HCT116 (cell line): Measurements from ENCODE around the gene NAV3. TPM values are rescaled to one million over a fixed set of nuclear protein-coding genes. Genes with fewer than 3 reads are reported as not detected.
A peak's percentile ranks its signal among the peaks of the same experiment; 100 is the strongest.

Experiments used
- ATAC-seq: fragments of 200-7000 bp; cut with Tn5 transposase; 2 replicates; pipeline ENCODE4 v1.9.1; 2020; ENCODE audit warnings: mild to moderate bottlenecking, moderate library complexity
- BruUV-seq: library from RNA; stranded (reverse); fragments of 400-500 nt; replicated peaks from 2 replicates; lab custom pipeline; 2021; lab: Mats Ljungman, UMichigan
- CTCF ChIA-PET: fragments of 300-600 bp; sonication (Branson Sonifier 250); formaldehyde crosslinking; loops from one replicate; lab custom pipeline; 2021; ENCODE audit warnings: antibody characterized with exemption; lab: Charles Lee
- POLR2A ChIA-PET: fragments of 300-600, 350-600 bp; sonication (Branson Sonifier 250); formaldehyde crosslinking; loops from one replicate; lab custom pipeline; 2021; ENCODE audit warnings: antibody characterized with exemption; lab: Charles Lee
- RAD21 ChIA-PET, 2 experiments: fragments of 300-600 bp; sonication (Branson Sonifier 250); formaldehyde crosslinking; loops; one replicate each; lab custom pipeline; 2023; ENCODE audit warnings: low total read pairs in 2 of 2; ENCODE audit not compliant: uncharacterized antibody in 2 of 2, unreplicated experiment in 2 of 2, low non-redundant PET in 1 of 2; lab: Charles Lee
- DNase-seq: peaks from one replicate; pipeline ENCODE4 v3.0.0-alpha.2; 2010; ENCODE audit warnings: low read depth, low spot score
- H2AFZ ChIP-seq: fragments of 200-600 bp; shearing (Covaris generic), sonication (generic); 2 replicates; pipeline ENCODE4 v1.6.1; 2017; ENCODE audit warnings: low read depth, mixed run types, mixed read lengths, antibody characterized with exemption, low read length; ENCODE audit not compliant: poor library complexity, severe bottlenecking
- H3K27ac ChIP-seq: 2 replicates; pipeline ENCODE4 v1.5.1; 2012; ENCODE audit warnings: low read depth, low read length
- H3K27me3 ChIP-seq: fragments of 200-600 bp; sonication (generic); 2 replicates; pipeline ENCODE4 v1.6.1; 2016; ENCODE audit warnings: mixed run types, low read length, mixed read lengths; ENCODE audit not compliant: insufficient read depth
- H3K36me3 ChIP-seq, 2 experiments: fragments of 200-500 bp in 1 of 2; fragments of 200-600 bp in 1 of 2; sonication (Bioruptor generic) in 1 of 2; sonication (generic) in 1 of 2; 2 replicates each; pipeline versions ENCODE4 v1.5.1 to v1.6.1; 2014 to 2016; ENCODE audit warnings: low read length in 2 of 2, inconsistent platforms in 1 of 2, mixed read lengths in 1 of 2, mixed run types in 1 of 2; ENCODE audit not compliant: insufficient read depth in 2 of 2, control insufficient read depth in 1 of 2
- H3K4me1 ChIP-seq, 2 experiments: fragments of 200-600 bp in 1 of 2; sonication (generic) in 1 of 2; 2 replicates each; pipeline versions ENCODE4 v1.5.1 to v1.6.1; 2012 to 2017; ENCODE audit warnings: low read length in 2 of 2, inconsistent platforms in 1 of 2, mild to moderate bottlenecking in 1 of 2, mixed read lengths in 1 of 2, mixed run types in 1 of 2, moderate library complexity in 1 of 2; ENCODE audit not compliant: insufficient read depth in 2 of 2, control insufficient read depth in 1 of 2
- H3K4me2 ChIP-seq: fragments of 200-600 bp; sonication (generic); 2 replicates; pipeline ENCODE4 v1.6.1; 2017; ENCODE audit warnings: mixed run types, low read length, mixed read lengths
- H3K4me3 ChIP-seq, 2 experiments: fragments of 200-600 bp in 1 of 2; sonication (generic) in 1 of 2; replicated peaks in 1 of 2; 2 replicates each; pipeline ENCODE4 v1.5.1; 2011 to 2016; ENCODE audit warnings: low read length in 2 of 2, control low read depth in 1 of 2, low read depth in 1 of 2, mild to moderate bottlenecking in 1 of 2, mixed read lengths in 1 of 2, mixed run types in 1 of 2
- H3K79me2 ChIP-seq: fragments of 200-600 bp; sonication (generic); 2 replicates; pipeline ENCODE4 v1.6.1; 2017; ENCODE audit warnings: mild to moderate bottlenecking, mixed run types, low read length, moderate library complexity, mixed read lengths; ENCODE audit not compliant: insufficient read depth
- H3K9ac ChIP-seq: fragments of 200-600 bp; sonication (generic); 2 replicates; pipeline ENCODE4 v1.6.1; 2016; ENCODE audit warnings: low read length, mixed read lengths
- H3K9me2 ChIP-seq: fragments of 200-600 bp; sonication (generic), shearing (Covaris generic); 2 replicates; pipeline ENCODE4 v1.6.1; 2017; ENCODE audit warnings: mixed run types, mild to moderate bottlenecking, moderate library complexity; ENCODE audit not compliant: insufficient read depth
- H3K9me3 ChIP-seq, 2 experiments: fragments of 200-500 bp in 1 of 2; fragments of 200-600 bp in 1 of 2; sonication (Bioruptor generic) in 1 of 2; sonication (generic) in 1 of 2; 2 replicates each; pipeline ENCODE4 v1.6.1; 2014 to 2017; ENCODE audit warnings: low read length in 2 of 2, mixed read lengths in 2 of 2, inconsistent platforms in 1 of 2, low read depth in 1 of 2, mild to moderate bottlenecking in 1 of 2, mixed run types in 1 of 2, moderate library complexity in 1 of 2; ENCODE audit not compliant: control insufficient read depth in 1 of 2, insufficient read depth in 1 of 2
- H4K20me1 ChIP-seq: fragments of 200-600 bp; sonication (generic), shearing (Covaris generic); 2 replicates; pipeline ENCODE4 v1.6.1; 2017; ENCODE audit warnings: mixed run types, mild to moderate bottlenecking, moderate library complexity; ENCODE audit not compliant: insufficient read depth
- EZH2phosphoT487 ChIP-seq: fragments of 200-600 bp; IDR thresholded peaks from 2 replicates; pipeline ENCODE4 v1.6.1; 2018; ENCODE audit warnings: antibody characterized with exemption, borderline replicate concordance
- SRF ChIP-seq: IDR thresholded peaks from 2 replicates; pipeline ENCODE4 v1.6.1; 2012; ENCODE audit warnings: low read depth
- YY1 ChIP-seq: IDR thresholded peaks from 2 replicates; pipeline ENCODE4 v1.6.1; 2011; ENCODE audit warnings: low read length, low read depth, moderate library complexity, mild to moderate bottlenecking; ENCODE audit not compliant: insufficient replicate concordance; ENCODE audit errors: extremely low read depth
- ZFX ChIP-seq: fragments of 450-650 bp; IDR thresholded peaks from 2 replicates; pipeline ENCODE4 v1.6.1; 2017
- ZNF274 ChIP-seq: fragments of 200-500 bp; sonication (Bioruptor generic); IDR thresholded peaks from 2 replicates; pipeline ENCODE4 v1.6.1; 2014; ENCODE audit warnings: mild to moderate bottlenecking, low read depth, low read length, inconsistent platforms
- intact Hi-C: fragments of 100-400 bp; cut with micrococcal nuclease; formaldehyde crosslinking; loops from 2 replicates; pipeline ENCODE4 v1.10.0; 2022
- total RNA-seq: library from RNA; stranded (reverse); gene quantifications from one replicate; pipeline ENCODE4 v1.2.1, GENCODE V29; 2021; ENCODE audit not compliant: unreplicated experiment
- TF ChIP-seq, protein P1 (sequence below), 3 experiments: fragments of 200-600 bp in 1 of 3; sonication (generic) in 1 of 3; IDR thresholded peaks in 2 of 3; conservative IDR thresholded peaks in 1 of 3; 2 replicates each; pipeline ENCODE4 v1.5.1; 2012 to 2017; ENCODE audit warnings: low read depth in 2 of 3, low read length in 2 of 3, antibody characterized with exemption in 1 of 3, borderline replicate concordance in 1 of 3, control low read depth in 1 of 3, mild to moderate bottlenecking in 1 of 3, mixed read lengths in 1 of 3, mixed run types in 1 of 3, moderate library complexity in 1 of 3; ENCODE audit not compliant: insufficient read depth in 1 of 3

Gene NAV3
- total RNA-seq, 1 experiment from 2014 or later, result 7.8 TPM

DNA sequence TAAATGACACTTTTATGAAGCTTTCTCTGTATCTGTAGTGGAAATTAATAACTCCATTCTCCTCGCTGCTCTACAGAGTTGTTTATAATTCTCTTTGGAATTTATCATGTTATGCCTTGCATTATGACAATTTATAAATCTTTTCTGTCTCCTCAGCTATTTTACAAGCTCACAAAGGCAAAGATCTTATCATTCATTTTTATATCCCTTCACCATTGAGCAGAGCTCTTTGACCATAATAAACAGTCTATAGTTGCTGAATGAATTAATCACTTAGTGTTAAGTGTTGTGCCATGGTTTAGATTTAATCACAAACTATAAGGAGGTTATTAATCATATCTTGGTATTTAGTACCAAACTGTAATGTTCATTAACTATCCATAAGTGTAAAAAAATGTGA, 126.4 kb downstream of the NAV3 start:
- Histone ChIP-seq H3K4me1 (no peaks in the 10 kb centered on the region), H3K27me3 (no peaks in the 10 kb centered on the region), H3K9me2 (no peaks in the 10 kb centered on the region), H3K9ac (no peak overlapping the region), H3K4me3 (no peak overlapping the region), H3K9me3 (no peaks in the 10 kb centered on the region), H4K20me1 (no peaks in the 10 kb centered on the region), H3K36me3 (no peaks in the 10 kb centered on the region), H3K4me2 (no peak overlapping the region), H2AFZ (no peak overlapping the region), H3K27ac (no peak overlapping the region), H3K79me2 (no peaks in the 10 kb centered on the region)
- DNase-seq, result no peak
- CTCF ChIA-PET, result no interaction called here
- TF ChIP-seq SRF (no peak), ZNF274 (no peak)
- TF ChIP-seq, protein P1, sequence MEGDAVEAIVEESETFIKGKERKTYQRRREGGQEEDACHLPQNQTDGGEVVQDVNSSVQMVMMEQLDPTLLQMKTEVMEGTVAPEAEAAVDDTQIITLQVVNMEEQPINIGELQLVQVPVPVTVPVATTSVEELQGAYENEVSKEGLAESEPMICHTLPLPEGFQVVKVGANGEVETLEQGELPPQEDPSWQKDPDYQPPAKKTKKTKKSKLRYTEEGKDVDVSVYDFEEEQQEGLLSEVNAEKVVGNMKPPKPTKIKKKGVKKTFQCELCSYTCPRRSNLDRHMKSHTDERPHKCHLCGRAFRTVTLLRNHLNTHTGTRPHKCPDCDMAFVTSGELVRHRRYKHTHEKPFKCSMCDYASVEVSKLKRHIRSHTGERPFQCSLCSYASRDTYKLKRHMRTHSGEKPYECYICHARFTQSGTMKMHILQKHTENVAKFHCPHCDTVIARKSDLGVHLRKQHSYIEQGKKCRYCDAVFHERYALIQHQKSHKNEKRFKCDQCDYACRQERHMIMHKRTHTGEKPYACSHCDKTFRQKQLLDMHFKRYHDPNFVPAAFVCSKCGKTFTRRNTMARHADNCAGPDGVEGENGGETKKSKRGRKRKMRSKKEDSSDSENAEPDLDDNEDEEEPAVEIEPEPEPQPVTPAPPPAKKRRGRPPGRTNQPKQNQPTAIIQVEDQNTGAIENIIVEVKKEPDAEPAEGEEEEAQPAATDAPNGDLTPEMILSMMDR (IDR thresholded peaks at IDR 0.05 in 2 of 3, conservative IDR thresholded peaks at IDR 0.05 in 1 of 3; ENCODE audit: borderline replicate concordance in 1 of 3, insufficient read depth in 1 of 3, low read depth in 2 of 3, low read length in 2 of 3), result no peak
- no TSS peak for BruUV-seq
- POLR2A ChIA-PET, result no interaction called here
- RAD21 ChIA-PET, result interaction anchor here in 1 of 2 experiments (0.6 kb wide), 1 partner anchor 62 kb away, joined by 4 read pairs; no protein-coding TSS in a partner anchor
- intact Hi-C loops, result no loop called here
- no peak for ATAC-seq

DNA sequence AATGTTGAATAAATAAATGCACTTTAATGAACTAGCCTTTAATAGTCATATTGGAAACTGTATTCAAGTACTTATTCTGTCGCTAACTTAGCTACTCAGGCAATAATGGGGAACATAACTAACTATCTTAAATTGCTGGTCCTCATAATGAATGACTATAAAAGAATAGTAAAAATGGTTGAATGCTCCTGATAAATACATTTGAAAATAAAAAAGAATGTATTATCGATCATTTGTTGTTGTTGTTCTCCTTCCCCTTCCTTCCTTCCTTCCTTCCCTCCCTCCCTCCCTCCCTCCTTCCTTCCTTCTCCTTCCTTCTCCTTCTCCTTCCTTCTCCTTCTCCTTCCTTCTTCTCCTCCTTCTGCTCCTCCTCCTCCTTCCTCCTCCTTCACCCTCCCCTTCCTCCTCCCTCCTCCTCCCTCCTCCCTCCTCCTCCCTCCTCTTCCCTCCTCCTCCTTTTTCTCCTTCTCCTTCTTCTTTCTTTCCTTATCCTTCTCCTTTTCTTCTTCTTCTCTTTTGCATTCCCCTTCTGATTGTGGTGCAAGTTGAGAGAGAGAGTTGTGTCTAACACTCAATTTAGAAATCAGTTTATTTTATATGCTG, 133.0 kb downstream of the NAV3 start:
- Histone ChIP-seq H4K20me1 (no peaks in the 10 kb centered on the region), H3K9me3 (no peaks in the 10 kb centered on the region), H3K9ac (no peak overlapping the region)
- DNase-seq, result no peak
- ChIA-PET POLR2A (no interaction called here), RAD21 (no interaction called here)
- TF ChIP-seq YY1 (no peak), ZFX (no peak), EZH2phosphoT487 (no peak)
- TF ChIP-seq, all 23 proteins: peak for 0
- no TSS peak for BruUV-seq
- intact Hi-C loops, result no loop called here
- Histone ChIP-seq H3K9me2 (no peaks in the 10 kb centered on the region), H3K36me3 (no peaks in the 10 kb centered on the region), H3K4me3 (no peak overlapping the region), H3K4me1 (no peaks in the 10 kb centered on the region), H2AFZ (no peak overlapping the region), H3K4me2 (no peak overlapping the region), H3K27ac (no peak overlapping the region), H3K27me3 (no peaks in the 10 kb centered on the region), H3K79me2 (no peaks in the 10 kb centered on the region)
- CTCF ChIA-PET, result no interaction called here
- 0 out of 2 replicates have a peak, but pooled peaks have one; percentile 55 for ATAC-seq
